ENCODE data around the gene NKTR. TPM values are rescaled to one million over a fixed set of nuclear protein-coding genes. Genes with fewer than 3 reads are reported as not detected.
"Not testable (repeated sequence)": the region's sequence is repeated elsewhere in the genome, so short reads cannot be mapped to it uniquely, and the experiment has no call there.

NKTR gene
- total RNA-seq = 10 to 100 TPM; 12.9 to 23.0 (median 17.6) TPM
- 10 to 100 TPM in 2 of 3 donors, 1 to 10 TPM in 1; 9.0 to 14.1 (median 11.1) TPM for polyA plus RNA-seq
- long read RNA-seq, donor 1, partial matches to known transcripts = 4 of 8 reads
- long read RNA-seq, donor 1, other reads (novel, unspliced or antisense) = 4 of 8 reads
- long read RNA-seq, donor 2, partial matches to known transcripts = 12 of 29 reads
- long read RNA-seq, donor 2, other reads (novel, unspliced or antisense) = 17 of 29 reads

GRCh38 chr3:42600111-42600957, at the start of gene NKTR:
Gene NKTR (plus strand): TSS chr3:42600686. CDS start chr3:42601007, 321 bp downstream.
- TF ChIP-seq, protein P1, sequence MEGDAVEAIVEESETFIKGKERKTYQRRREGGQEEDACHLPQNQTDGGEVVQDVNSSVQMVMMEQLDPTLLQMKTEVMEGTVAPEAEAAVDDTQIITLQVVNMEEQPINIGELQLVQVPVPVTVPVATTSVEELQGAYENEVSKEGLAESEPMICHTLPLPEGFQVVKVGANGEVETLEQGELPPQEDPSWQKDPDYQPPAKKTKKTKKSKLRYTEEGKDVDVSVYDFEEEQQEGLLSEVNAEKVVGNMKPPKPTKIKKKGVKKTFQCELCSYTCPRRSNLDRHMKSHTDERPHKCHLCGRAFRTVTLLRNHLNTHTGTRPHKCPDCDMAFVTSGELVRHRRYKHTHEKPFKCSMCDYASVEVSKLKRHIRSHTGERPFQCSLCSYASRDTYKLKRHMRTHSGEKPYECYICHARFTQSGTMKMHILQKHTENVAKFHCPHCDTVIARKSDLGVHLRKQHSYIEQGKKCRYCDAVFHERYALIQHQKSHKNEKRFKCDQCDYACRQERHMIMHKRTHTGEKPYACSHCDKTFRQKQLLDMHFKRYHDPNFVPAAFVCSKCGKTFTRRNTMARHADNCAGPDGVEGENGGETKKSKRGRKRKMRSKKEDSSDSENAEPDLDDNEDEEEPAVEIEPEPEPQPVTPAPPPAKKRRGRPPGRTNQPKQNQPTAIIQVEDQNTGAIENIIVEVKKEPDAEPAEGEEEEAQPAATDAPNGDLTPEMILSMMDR (IDR thresholded peaks at IDR 0.05) = no peak
- peak within 1 kb of the TSS; percentile 81 for H3K4me3 ChIP-seq
- H3K36me3 ChIP-seq (ENCODE audit: insufficient read depth in 1 of 2, low read depth in 1 of 2) = peaks cover 0 to under 1% of the 10 kb centered on the region in 2 donors
- WGBS, 3 donors = 0% methylated on average over 54 to 76 of the region's 76 CpGs
- intact Hi-C loops (cut with DNase I) = no loop called here
- H3K4me1 ChIP-seq = peaks cover 24% of the 10 kb centered on the region
- H3K9me3 ChIP-seq = no peaks in the 10 kb centered on the region
- ATAC-seq (peak; percentile 94 to 97 (median 96)), DNase-seq (peak; percentile 97 to 99)
- peak within 1 kb of the TSS; percentile 89 for H3K27ac ChIP-seq
- no peaks in the 10 kb centered on the region for H3K27me3 ChIP-seq (ENCODE audit: insufficient read depth in 3 of 3, low read length in 2 of 3)

DNA sequence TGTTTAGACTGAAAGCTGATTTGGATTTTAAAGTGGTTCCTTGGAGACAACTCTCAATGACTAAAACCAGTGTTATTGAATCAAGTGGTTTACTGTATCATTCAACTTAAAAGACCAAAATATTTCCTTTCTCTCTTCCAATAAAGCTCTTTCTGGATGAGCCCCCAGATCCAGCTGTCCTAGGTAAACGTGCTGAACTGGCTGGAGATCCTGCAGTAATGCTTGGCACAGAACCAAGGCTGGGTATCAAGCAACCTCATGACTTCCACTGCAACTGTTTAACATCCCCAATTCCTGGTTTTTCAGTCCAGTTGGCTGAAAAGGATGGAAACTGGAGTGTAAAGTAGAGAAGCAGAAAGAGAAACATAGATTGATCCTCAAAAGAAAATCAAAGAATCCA, 47.7 kb upstream of the NKTR start:
- no peaks in the 10 kb centered on the region for H3K4me1 ChIP-seq
- TF ChIP-seq, protein P1 (IDR thresholded peaks at IDR 0.05) = no peak
- no peak for ATAC-seq
- H3K27me3 ChIP-seq (ENCODE audit: insufficient read depth in 3 of 3, low read length in 2 of 3) = no peaks in the 10 kb centered on the region
- no peak for DNase-seq
- 5 to 14% (median 14%) methylated on average over 1 of the region's 1 CpG for WGBS, 3 donors
- H3K9me3 ChIP-seq = no peaks in the 10 kb centered on the region
- H3K27ac ChIP-seq = no peak overlapping the region
- peaks cover 21 to 94% of the 10 kb centered on the region in 2 donors for H3K36me3 ChIP-seq (ENCODE audit: insufficient read depth in 1 of 2, low read depth in 1 of 2)
- no peak overlapping the region for H3K4me3 ChIP-seq
- intact Hi-C loops (cut with DNase I) = no loop called here

- peaks cover 20 to 100% of the 10 kb centered on the region in 2 donors for H3K36me3 ChIP-seq (ENCODE audit: insufficient read depth in 1 of 2, low read depth in 1 of 2)
- ATAC-seq (no peak), DNase-seq (no peak)
- H3K4me3 ChIP-seq = no peak overlapping the region
- intact Hi-C loops (cut with DNase I) = no loop called here
- TF ChIP-seq, protein P1 (IDR thresholded peaks at IDR 0.05) = no peak
- H3K9me3 ChIP-seq = no peaks in the 10 kb centered on the region
- no peaks in the 10 kb centered on the region for H3K27me3 ChIP-seq (ENCODE audit: insufficient read depth in 3 of 3, low read length in 2 of 3)
- no peaks in the 10 kb centered on the region for H3K4me1 ChIP-seq
- WGBS, 3 donors = 75 to 86% (median 80%) methylated on average over 3 of the region's 3 CpGs
- no peak overlapping the region for H3K27ac ChIP-seq
These were observed 44.3 kb upstream of the NKTR start for GRCh38 chr3:42556089-42556632.

- H3K27ac ChIP-seq; H3K4me3 ChIP-seq; ATAC-seq; H3K4me1 ChIP-seq; H3K9me3 ChIP-seq; DNase-seq; H3K27me3 ChIP-seq (ENCODE audit: insufficient read depth in 3 of 3, low read length in 2 of 3); intact Hi-C loops (cut with DNase I): not testable (repeated sequence)
- 96 to 98% (median 96%) methylated on average over 6 of the region's 6 CpGs for WGBS, 3 donors
- peaks cover 20 to 100% of the 10 kb centered on the region in 2 donors for H3K36me3 ChIP-seq (ENCODE audit: insufficient read depth in 1 of 2, low read depth in 1 of 2)
These were observed 43.7 kb upstream of the NKTR start for GRCh38 chr3:42556817-42557216.

- Histone ChIP-seq H3K4me1 (no peaks in the 10 kb centered on the region), H3K4me3 (no peak overlapping the region), H3K27ac (no peak overlapping the region), H3K9me3 (no peaks in the 10 kb centered on the region), H3K27me3 (ENCODE audit: insufficient read depth in 3 of 3, low read length in 2 of 3) (no peaks in the 10 kb centered on the region), H3K36me3 (ENCODE audit: insufficient read depth in 1 of 2, low read depth in 1 of 2) (peaks cover 20 to 100% of the 10 kb centered on the region in 2 donors)
- DNase-seq (no peak), ATAC-seq (no peak)
- intact Hi-C loops (cut with DNase I) = no loop called here
- TF ChIP-seq, protein P1 (IDR thresholded peaks at IDR 0.05) = no peak
These were observed 42.6 kb upstream of the NKTR start for GRCh38 chr3:42557854-42558253.
